ENCODE results near the gene ABLIM2.

ABLIM2 gene

GRCh38 chr4:8113611-8114377 is 44.8 kb downstream of the ABLIM2 start:
- Mint-ChIP-seq H3K4me1 (ENCODE audit: low read depth) (peaks cover 3% of the 10 kb centered on the region), H3K27ac (no peak overlapping the region), H3K36me3 (ENCODE audit: low read depth) (no peaks in the 10 kb centered on the region), H3K4me3 (no peak overlapping the region), H3K27me3 (ENCODE audit: low read depth) (no peaks in the 10 kb centered on the region), H3K9me3 (no peaks in the 10 kb centered on the region)
- no peak for DNase-seq (ENCODE audit: low spot score)

- H3K4me3 Mint-ChIP-seq: no peak overlapping the region
- H3K27me3 Mint-ChIP-seq (ENCODE audit: low read depth): no peaks in the 10 kb centered on the region
- DNase-seq (ENCODE audit: low spot score): no peak
- H3K9me3 Mint-ChIP-seq: no peaks in the 10 kb centered on the region
- peaks cover 3% of the 10 kb centered on the region for H3K4me1 Mint-ChIP-seq (ENCODE audit: low read depth)
- no peaks in the 10 kb centered on the region for H3K36me3 Mint-ChIP-seq (ENCODE audit: low read depth)
- H3K27ac Mint-ChIP-seq: no peak overlapping the region
These were observed 45.9 kb downstream of the ABLIM2 start for GRCh38 chr4:8112672-8113071.

- H3K9me3 Mint-ChIP-seq: no peaks in the 10 kb centered on the region
- H3K36me3 Mint-ChIP-seq (ENCODE audit: low read depth): no peaks in the 10 kb centered on the region
- no peak overlapping the region for H3K27ac Mint-ChIP-seq
- no peak overlapping the region for H3K4me3 Mint-ChIP-seq
- H3K4me1 Mint-ChIP-seq (ENCODE audit: low read depth): no peaks in the 10 kb centered on the region
- H3K27me3 Mint-ChIP-seq (ENCODE audit: low read depth): no peaks in the 10 kb centered on the region
- DNase-seq (ENCODE audit: low spot score): no peak
These were observed 46.5 kb downstream of the ABLIM2 start for GRCh38 chr4:8112036-8112576.

GRCh38 chr4:8110071-8110986 is 48.3 kb downstream of the ABLIM2 start:
- no peaks in the 10 kb centered on the region for H3K4me1 Mint-ChIP-seq (ENCODE audit: low read depth)
- no peak for DNase-seq (ENCODE audit: low spot score)
- no peaks in the 10 kb centered on the region for H3K9me3 Mint-ChIP-seq
- no peaks in the 10 kb centered on the region for H3K27me3 Mint-ChIP-seq (ENCODE audit: low read depth)
- H3K4me3 Mint-ChIP-seq: no peak overlapping the region
- H3K27ac Mint-ChIP-seq: no peak overlapping the region
- H3K36me3 Mint-ChIP-seq (ENCODE audit: low read depth): no peaks in the 10 kb centered on the region

- Mint-ChIP-seq H3K27ac (no peak overlapping the region), H3K4me3 (no peak overlapping the region), H3K36me3 (ENCODE audit: low read depth) (no peaks in the 10 kb centered on the region)
These were observed 49.1 kb downstream of the ABLIM2 start for GRCh38 chr4:8109406-8110065.

GRCh38 chr4:8108991-8109390 is 49.6 kb downstream of the ABLIM2 start:
- H3K36me3 Mint-ChIP-seq (ENCODE audit: low read depth): no peaks in the 10 kb centered on the region
- H3K4me3 Mint-ChIP-seq: no peak overlapping the region
- H3K4me1 Mint-ChIP-seq (ENCODE audit: low read depth): no peaks in the 10 kb centered on the region
- H3K9me3 Mint-ChIP-seq: no peaks in the 10 kb centered on the region
- H3K27me3 Mint-ChIP-seq (ENCODE audit: low read depth): no peaks in the 10 kb centered on the region
- no peak for DNase-seq (ENCODE audit: low spot score)
- no peak overlapping the region for H3K27ac Mint-ChIP-seq

More at GRCh38 chr4:8109406-8110065, 49.1 kb downstream of the ABLIM2 start:
- H3K4me1 Mint-ChIP-seq (ENCODE audit: low read depth): no peaks in the 10 kb centered on the region
- no peak for DNase-seq (ENCODE audit: low spot score)
- H3K27me3 Mint-ChIP-seq (ENCODE audit: low read depth): no peaks in the 10 kb centered on the region
- no peaks in the 10 kb centered on the region for H3K9me3 Mint-ChIP-seq

GRCh38 chr4:8108261-8108660 is 50.4 kb downstream of the ABLIM2 start:
- Mint-ChIP-seq H3K4me3 (no peak overlapping the region), H3K4me1 (ENCODE audit: low read depth) (no peaks in the 10 kb centered on the region), H3K9me3 (no peaks in the 10 kb centered on the region), H3K36me3 (ENCODE audit: low read depth) (no peaks in the 10 kb centered on the region), H3K27ac (no peak overlapping the region), H3K27me3 (ENCODE audit: low read depth) (no peaks in the 10 kb centered on the region)
- DNase-seq (ENCODE audit: low spot score): no peak

- H3K4me1 Mint-ChIP-seq (ENCODE audit: low read depth): no peaks in the 10 kb centered on the region
- H3K4me3 Mint-ChIP-seq: no peak overlapping the region
- DNase-seq (ENCODE audit: low spot score): no peak
- no peaks in the 10 kb centered on the region for H3K36me3 Mint-ChIP-seq (ENCODE audit: low read depth)
- H3K27me3 Mint-ChIP-seq (ENCODE audit: low read depth): no peaks in the 10 kb centered on the region
- no peaks in the 10 kb centered on the region for H3K9me3 Mint-ChIP-seq
- H3K27ac Mint-ChIP-seq: peak overlapping the region; percentile 10
These were observed 51.4 kb downstream of the ABLIM2 start for GRCh38 chr4:8107146-8107657.

GRCh38 chr4:8106451-8107025 is 52.1 kb downstream of the ABLIM2 start:
- no peaks in the 10 kb centered on the region for H3K27me3 Mint-ChIP-seq (ENCODE audit: low read depth)
- no peak for DNase-seq (ENCODE audit: low spot score)
- no peak overlapping the region for H3K4me3 Mint-ChIP-seq
- H3K9me3 Mint-ChIP-seq: no peaks in the 10 kb centered on the region
- H3K27ac Mint-ChIP-seq: no peak overlapping the region
- no peaks in the 10 kb centered on the region for H3K4me1 Mint-ChIP-seq (ENCODE audit: low read depth)
- H3K36me3 Mint-ChIP-seq (ENCODE audit: low read depth): no peaks in the 10 kb centered on the region

GRCh38 chr4:8105306-8106100 is 53.1 kb downstream of the ABLIM2 start:
- no peak for DNase-seq (ENCODE audit: low spot score)
- H3K4me3 Mint-ChIP-seq: no peak overlapping the region
- no peaks in the 10 kb centered on the region for H3K36me3 Mint-ChIP-seq (ENCODE audit: low read depth)
- H3K27ac Mint-ChIP-seq: no peak overlapping the region
- no peaks in the 10 kb centered on the region for H3K27me3 Mint-ChIP-seq (ENCODE audit: low read depth)
- no peaks in the 10 kb centered on the region for H3K4me1 Mint-ChIP-seq (ENCODE audit: low read depth)
- no peaks in the 10 kb centered on the region for H3K9me3 Mint-ChIP-seq

GRCh38 chr4:8104491-8105305 is 53.9 kb downstream of the ABLIM2 start:
- Mint-ChIP-seq H3K4me1 (ENCODE audit: low read depth) (no peaks in the 10 kb centered on the region), H3K27me3 (ENCODE audit: low read depth) (no peaks in the 10 kb centered on the region), H3K9me3 (no peaks in the 10 kb centered on the region), H3K36me3 (ENCODE audit: low read depth) (no peaks in the 10 kb centered on the region), H3K27ac (no peak overlapping the region), H3K4me3 (no peak overlapping the region)
- no peak for DNase-seq (ENCODE audit: low spot score)

All from T-helper 2 cell treated with Interferon-gamma antibody and Interleukin-4, amounts not matched to agents 5 μg/mL and 100 μg/mL, for 36 hours (primary cell).